Breast epithelium (tissue), 4 donors: ENCODE results near the gene PCBP4. TPM values are rescaled to one million over a fixed set of nuclear protein-coding genes. Genes with fewer than 3 reads are reported as not detected.
A peak's percentile ranks its signal among the peaks of the same experiment; 100 is the strongest.

ENCODE experiments used
- DNase-seq, 2 donors: peaks; one replicate each; pipeline ENCODE4 v3.0.0-alpha.2; 2019; ENCODE audit warnings: low spot score in 2 of 2
- H3K27ac ChIP-seq, 2 donors: fragments of 200-600 bp; sonication (generic) in 1 of 2; one replicate each; pipeline ENCODE4 v1.5.1; 2016 to 2019; ENCODE audit warnings: mild to moderate bottlenecking in 1 of 2
- H3K27me3 ChIP-seq, 2 donors: fragments of 200-600 bp; sonication (generic) in 1 of 2; one replicate each; pipeline versions ENCODE4 v1.5.1 to v1.6.0; 2017 to 2019; ENCODE audit warnings: control low read depth in 1 of 2, mild to moderate bottlenecking in 1 of 2
- H3K36me3 ChIP-seq: fragments of 200-600 bp; one replicate; pipeline ENCODE4 v1.5.1; 2019
- H3K4me1 ChIP-seq, 2 donors: fragments of 200-600 bp; sonication (generic); one replicate each; pipeline ENCODE4 v1.5.1; 2016 to 2019; ENCODE audit warnings: control low read depth in 1 of 2
- H3K4me3 ChIP-seq, 3 donors: fragments of 200-600 bp; sonication (generic); 1 replicate in 2 of 3; 2 replicates in 1 of 3; pipeline ENCODE4 v1.5.1; 2016 to 2019; ENCODE audit warnings: mild to moderate bottlenecking in 3 of 3, moderate library complexity in 2 of 3
- H3K9me3 ChIP-seq, 2 donors: fragments of 200-600 bp; sonication (generic) in 1 of 2; one replicate each; pipeline ENCODE4 v1.5.1; 2016 to 2019; ENCODE audit warnings: control low read depth in 1 of 2
- CTCF ChIP-seq, 3 donors: fragments of 450-650 bp; IDR thresholded peaks; one replicate each; pipeline ENCODE4 v1.5.1; 2016 to 2017; ENCODE audit warnings: antibody characterized with exemption in 3 of 3, mild to moderate bottlenecking in 3 of 3, moderate library complexity in 3 of 3
- POLR2A ChIP-seq: fragments of 450-650 bp; IDR thresholded peaks from one replicate; pipeline ENCODE4 v1.6.1; 2016; ENCODE audit warnings: antibody characterized with exemption, mild to moderate bottlenecking, moderate library complexity
- POLR2AphosphoS5 ChIP-seq, 3 donors: sonication (generic); formaldehyde crosslinking; IDR thresholded peaks; one replicate each; pipeline ENCODE4 v1.6.1; 2017; ENCODE audit warnings: antibody characterized with exemption in 3 of 3
- intact Hi-C: fragments of 100-400 bp; cut with DNase I; formaldehyde crosslinking; loops from one replicate; pipeline ENCODE4 v1.15.1; 2023; ENCODE audit warnings: low total_unique reads
- total RNA-seq, 3 donors: library from RNA; depleted of rRNA; stranded (reverse); fragments of >200 nt; gene quantifications; one replicate each; pipeline ENCODE4 v1.1.0, GENCODE V29; 2016

Gene PCBP4
- total RNA-seq, 3 donors from 2014 or later: 36.2 to 51.8 (median 51.2) TPM

GRCh38 chr3:51955175-51955892, 11.9 kb downstream of the PCBP4 start, which contains the start of gene GPR62:
Gene GPR62, plus strand, starts transcription at chr3:51955381. Its CDS starts 272 bp downstream, at chr3:51955653.
- no peak for DNase-seq
- H3K36me3 ChIP-seq: no peaks in the 10 kb centered on the region
- H3K27me3 ChIP-seq: no peaks in the 10 kb centered on the region
- peaks cover 0 to 5% of the 10 kb centered on the region in 2 donors for H3K4me1 ChIP-seq
- TF ChIP-seq POLR2AphosphoS5 (IDR thresholded peaks at IDR 0.05): no peak
- no peak for TF ChIP-seq POLR2A
- no peak for TF ChIP-seq CTCF (IDR thresholded peaks at IDR 0.05)
- peak within 1 kb of the TSS; percentile 35 to 79 (median 57) for H3K4me3 ChIP-seq
- intact Hi-C loops: no loop called here
- no peaks in the 10 kb centered on the region for H3K9me3 ChIP-seq
- peak within 1 kb of the TSS; percentile 64 to 77 for H3K27ac ChIP-seq

GRCh38 chr3:51954713-51955112, 12.5 kb downstream of the PCBP4 start:
- H3K4me3 ChIP-seq: no peak overlapping the region
- intact Hi-C loops: loop anchor here (5.0 kb wide), 1 partner anchor 1283 kb away; no protein-coding TSS in a partner anchor
- no peaks in the 10 kb centered on the region for H3K9me3 ChIP-seq
- DNase-seq: no peak
- no peaks in the 10 kb centered on the region for H3K27me3 ChIP-seq
- no peak overlapping the region for H3K27ac ChIP-seq
- peaks cover 0 to 5% of the 10 kb centered on the region in 2 donors for H3K4me1 ChIP-seq
- TF ChIP-seq POLR2A (no peak), CTCF (IDR thresholded peaks at IDR 0.05) (no peak), POLR2AphosphoS5 (IDR thresholded peaks at IDR 0.05) (no peak)
- H3K36me3 ChIP-seq: no peaks in the 10 kb centered on the region

- intact Hi-C loops: loop anchor here (5.0 kb wide), 1 partner anchor 1283 kb away; no protein-coding TSS in a partner anchor
Observed at GRCh38 chr3:51954105-51954504, 13.1 kb downstream of the PCBP4 start.

GRCh38 chr3:51953445-51953844, 13.8 kb downstream of the PCBP4 start:
- H3K36me3 ChIP-seq: no peaks in the 10 kb centered on the region
- H3K4me1 ChIP-seq: peaks cover 0 to 5% of the 10 kb centered on the region in 2 donors
- no peak overlapping the region for H3K4me3 ChIP-seq
- DNase-seq: no peak
- no peaks in the 10 kb centered on the region for H3K9me3 ChIP-seq
- TF ChIP-seq POLR2AphosphoS5 (IDR thresholded peaks at IDR 0.05): no peak
- H3K27ac ChIP-seq: no peak overlapping the region
- no peaks in the 10 kb centered on the region for H3K27me3 ChIP-seq
- intact Hi-C loops: loop anchor here (5.0 kb wide), 1 partner anchor 1284 kb away; no protein-coding TSS in a partner anchor

More at GRCh38 chr3:51954105-51954504, 13.1 kb downstream of the PCBP4 start:
- H3K27ac ChIP-seq: no peak overlapping the region
- H3K9me3 ChIP-seq: no peaks in the 10 kb centered on the region
- no peak for TF ChIP-seq POLR2AphosphoS5 (IDR thresholded peaks at IDR 0.05)
- no peak for TF ChIP-seq POLR2A
- TF ChIP-seq CTCF (IDR thresholded peaks at IDR 0.05): no peak
- no peak overlapping the region for H3K4me3 ChIP-seq
- no peaks in the 10 kb centered on the region for H3K27me3 ChIP-seq
- H3K4me1 ChIP-seq: peaks cover 0 to 5% of the 10 kb centered on the region in 2 donors
- H3K36me3 ChIP-seq: no peaks in the 10 kb centered on the region
- DNase-seq: no peak

- Histone ChIP-seq H3K27ac (no peak overlapping the region), H3K9me3 (no peaks in the 10 kb centered on the region), H3K36me3 (no peaks in the 10 kb centered on the region), H3K27me3 (no peaks in the 10 kb centered on the region), H3K4me1 (peaks cover 0 to 5% of the 10 kb centered on the region in 2 donors), H3K4me3 (no peak overlapping the region)
- intact Hi-C loops: loop anchor here (5.0 kb wide), 1 partner anchor 1286 kb away; no protein-coding TSS in a partner anchor
- no peak for TF ChIP-seq POLR2AphosphoS5 (IDR thresholded peaks at IDR 0.05)
- TF ChIP-seq POLR2A: no peak
- no peak for TF ChIP-seq CTCF (IDR thresholded peaks at IDR 0.05)
- no peak for DNase-seq
Observed at GRCh38 chr3:51950899-51951298, 16.4 kb downstream of the PCBP4 start.
